Fibroblast of skin of right quadriceps (primary cell): ENCODE data around the gene RPS27.

ENCODE experiments used
- DNase-seq: peaks from one replicate; pipeline ENCODE4 v3.0.0-alpha.2; 2013

Gene RPS27

DNA sequence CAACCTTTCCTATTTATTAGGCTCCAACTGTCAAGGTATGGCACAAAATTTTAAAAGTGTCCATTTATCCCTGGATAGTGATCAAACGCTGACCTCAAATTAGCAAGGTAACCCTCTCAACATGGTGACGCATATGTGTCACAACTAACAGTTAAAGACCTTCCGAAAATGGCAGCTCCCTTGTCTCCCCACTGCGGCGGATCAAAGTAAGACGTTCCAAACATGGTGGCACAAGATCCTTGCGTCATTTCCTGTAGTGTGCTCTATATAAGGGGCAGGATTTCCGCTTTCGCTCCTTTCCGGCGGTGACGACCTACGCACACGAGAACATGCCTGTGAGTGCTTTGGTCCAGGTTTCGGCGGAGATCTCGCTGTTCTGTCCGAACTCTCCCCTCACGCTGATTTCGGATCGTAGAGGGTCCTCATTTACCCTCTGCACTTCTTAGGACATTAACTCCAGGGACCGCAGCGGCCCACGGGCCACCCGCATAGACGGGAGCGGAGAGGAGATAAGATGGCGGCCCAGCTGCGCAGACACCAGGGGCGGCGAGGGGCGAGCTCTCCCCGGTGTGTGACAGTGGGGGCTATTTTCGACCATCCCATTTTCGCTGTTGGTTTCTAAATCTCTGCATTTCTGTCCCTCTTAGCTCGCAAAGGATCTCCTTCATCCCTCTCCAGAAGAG lies at the start of gene RPS27:
Gene RPS27 (plus strand): TSS at position 295 of the 683 bp plus-strand sequence. CDS start 35 bp downstream, at position 330.
- peak; percentile 99 for DNase-seq

DNA sequence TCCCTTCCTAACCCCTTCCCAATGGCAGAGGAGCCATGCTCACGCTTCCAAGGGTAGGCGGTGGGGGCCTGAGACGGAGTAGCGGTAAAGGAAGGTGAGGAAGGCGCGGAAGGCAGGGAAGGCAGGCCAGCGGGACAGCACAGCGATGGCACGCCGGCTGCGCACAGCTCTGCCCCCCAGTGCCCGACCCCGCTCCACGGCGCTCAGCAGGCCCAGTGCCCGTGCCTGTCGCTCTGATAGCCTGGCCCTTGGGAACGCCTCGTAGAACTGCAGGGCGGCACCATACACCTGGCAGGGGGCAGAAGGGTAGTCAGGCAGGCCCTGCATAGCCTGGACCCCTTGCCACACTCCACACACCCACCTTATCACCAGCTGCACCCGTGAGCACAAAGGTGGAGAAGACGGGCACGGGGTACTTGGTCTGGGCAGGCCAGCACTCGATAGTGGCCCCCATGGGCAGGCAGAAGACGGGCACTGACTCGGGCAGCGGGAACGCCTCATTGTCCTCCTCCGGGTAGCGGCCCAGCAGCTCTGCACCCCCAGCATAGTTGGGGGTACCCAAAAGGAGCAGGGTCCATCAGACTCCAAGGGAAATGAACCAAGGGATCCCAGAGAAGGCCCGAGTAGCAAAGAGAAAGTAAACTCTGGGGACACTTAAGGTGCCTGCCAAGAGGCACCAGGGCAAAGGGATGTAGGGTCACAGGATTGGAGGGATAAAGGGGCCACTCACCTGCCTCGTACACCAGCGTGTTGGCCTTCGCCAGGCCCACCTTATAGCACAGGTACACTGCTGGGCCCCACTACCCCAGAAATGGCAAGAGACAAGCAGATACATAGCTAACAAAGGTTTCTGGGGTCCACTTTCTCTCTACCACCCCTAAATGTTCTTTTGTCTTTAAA lies 48.5 kb upstream of the RPS27 start:
- DNase-seq, result no peak

DNA sequence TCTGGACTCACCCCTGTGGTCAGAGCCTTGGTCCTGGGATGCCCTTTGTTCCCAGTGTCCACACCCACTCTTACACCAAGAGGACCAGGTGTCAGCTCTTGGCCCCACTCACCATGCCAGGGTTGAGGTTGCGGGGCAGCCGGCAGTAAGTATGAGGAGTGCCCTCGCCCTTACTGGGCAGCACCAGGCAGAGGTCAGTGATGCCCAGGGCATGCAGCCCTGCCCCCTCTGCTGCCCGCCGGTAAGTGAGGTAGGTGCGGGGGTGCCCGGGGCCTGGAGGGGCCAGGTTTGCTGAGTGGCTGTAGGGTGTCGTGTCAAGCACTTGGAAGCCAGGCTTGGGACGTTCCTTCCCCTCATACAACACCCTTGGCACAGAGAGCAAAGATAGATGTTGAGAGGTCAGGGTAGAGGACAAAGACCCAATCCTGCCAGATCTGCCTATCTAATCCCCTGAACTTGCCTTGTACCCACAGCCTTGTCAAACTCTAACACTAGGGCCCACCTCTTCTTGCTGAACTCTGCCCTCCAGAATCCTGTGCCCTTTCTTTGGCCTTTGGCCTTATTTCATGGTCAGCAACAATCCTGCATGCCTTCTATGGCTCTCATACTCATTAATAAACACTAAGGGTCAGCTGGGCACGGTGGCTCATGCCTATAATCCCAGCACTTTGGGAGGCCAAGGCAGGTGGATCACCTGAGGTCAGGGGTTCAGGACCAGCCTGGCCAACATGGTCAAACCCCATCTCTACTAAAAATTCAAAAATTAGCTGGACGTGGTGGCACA lies 47.6 kb upstream of the RPS27 start:
- DNase-seq, result no peak

DNA sequence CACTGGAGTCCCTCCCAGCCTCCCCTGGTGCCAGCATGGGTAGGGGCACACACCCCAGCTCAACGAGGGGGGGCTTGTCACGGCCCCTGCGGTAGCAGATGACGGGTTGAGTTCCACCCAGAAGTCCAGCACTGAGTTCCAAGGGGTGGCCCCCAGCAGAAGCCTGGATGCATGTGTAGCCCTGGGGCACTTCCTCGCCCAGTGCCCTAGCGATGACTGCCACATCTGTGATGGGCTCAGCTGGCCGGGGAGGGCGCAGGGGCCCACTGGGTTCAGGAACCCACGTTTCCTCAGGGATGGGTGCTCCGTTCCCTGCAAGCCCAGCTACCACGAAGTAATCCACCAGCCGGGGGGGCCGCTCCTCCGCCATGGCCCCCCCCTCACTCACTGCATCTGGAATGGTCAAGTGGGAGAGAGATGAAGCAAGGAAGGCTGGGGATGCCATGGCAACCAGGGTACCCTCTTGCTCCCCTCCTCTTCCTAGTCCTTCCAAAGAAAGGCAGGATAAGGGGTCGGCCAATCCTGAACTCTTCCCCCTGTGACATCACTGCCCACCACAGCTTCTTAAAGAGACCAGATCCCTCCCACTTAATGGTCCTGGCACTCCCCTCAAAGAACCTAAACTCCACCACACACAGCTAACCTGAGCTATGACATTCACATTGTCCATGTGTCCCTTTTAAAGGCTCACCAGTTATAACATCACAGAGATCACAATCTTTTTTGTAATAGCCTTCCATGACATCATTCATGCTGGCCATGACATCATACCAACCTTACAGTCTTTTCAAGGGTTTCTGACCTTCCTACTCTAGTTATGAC lies 46.3 kb upstream of the RPS27 start:
- DNase-seq, result no peak

DNA sequence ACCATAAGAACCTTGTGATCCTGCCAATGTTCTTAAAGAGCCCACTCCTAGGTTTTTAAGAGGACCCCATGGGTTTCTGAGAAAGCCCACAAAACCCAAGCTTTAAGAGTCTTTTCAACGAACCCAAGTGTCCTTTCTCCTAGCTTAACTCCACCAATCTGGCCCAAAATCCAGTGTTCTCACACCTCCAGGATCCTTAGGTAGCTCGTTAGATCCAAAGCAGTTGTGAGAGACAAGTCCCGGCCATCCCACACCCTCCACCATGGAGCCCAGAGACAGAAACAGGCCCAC lies 45.8 kb upstream of the RPS27 start:
- no peak for DNase-seq

DNA sequence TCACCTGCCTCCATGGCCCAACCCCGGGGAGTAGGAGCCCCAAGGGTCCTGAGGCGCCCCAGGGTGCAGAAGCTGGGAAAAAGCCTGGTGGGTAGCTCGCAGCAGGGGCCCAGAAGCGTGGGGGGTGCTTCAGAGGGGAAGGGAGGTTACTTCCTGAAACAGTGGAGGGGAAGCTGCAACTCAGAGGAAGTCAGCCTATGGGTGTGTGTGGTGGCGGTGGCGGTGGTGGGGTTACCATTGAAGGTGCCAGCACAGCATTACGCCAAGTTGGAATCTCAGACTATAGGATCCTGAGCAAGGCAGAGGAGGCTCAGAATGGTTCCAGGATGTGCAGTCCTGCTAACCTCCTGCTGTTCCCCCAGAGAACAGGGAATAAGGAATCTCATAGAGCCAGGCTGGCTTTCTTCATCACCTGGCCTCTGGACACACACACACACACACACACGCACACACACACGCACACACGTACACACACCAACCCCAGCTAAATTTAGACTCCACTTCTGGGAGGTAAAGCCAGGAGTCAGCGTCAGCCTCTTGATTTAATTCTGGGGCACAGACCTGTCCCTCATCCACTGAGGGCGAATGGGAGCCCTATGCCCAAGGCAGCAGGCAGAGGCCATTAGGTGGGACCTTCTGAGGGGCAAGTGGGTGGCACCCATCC lies 45.3 kb upstream of the RPS27 start:
- DNase-seq, result peak; percentile 49

DNA sequence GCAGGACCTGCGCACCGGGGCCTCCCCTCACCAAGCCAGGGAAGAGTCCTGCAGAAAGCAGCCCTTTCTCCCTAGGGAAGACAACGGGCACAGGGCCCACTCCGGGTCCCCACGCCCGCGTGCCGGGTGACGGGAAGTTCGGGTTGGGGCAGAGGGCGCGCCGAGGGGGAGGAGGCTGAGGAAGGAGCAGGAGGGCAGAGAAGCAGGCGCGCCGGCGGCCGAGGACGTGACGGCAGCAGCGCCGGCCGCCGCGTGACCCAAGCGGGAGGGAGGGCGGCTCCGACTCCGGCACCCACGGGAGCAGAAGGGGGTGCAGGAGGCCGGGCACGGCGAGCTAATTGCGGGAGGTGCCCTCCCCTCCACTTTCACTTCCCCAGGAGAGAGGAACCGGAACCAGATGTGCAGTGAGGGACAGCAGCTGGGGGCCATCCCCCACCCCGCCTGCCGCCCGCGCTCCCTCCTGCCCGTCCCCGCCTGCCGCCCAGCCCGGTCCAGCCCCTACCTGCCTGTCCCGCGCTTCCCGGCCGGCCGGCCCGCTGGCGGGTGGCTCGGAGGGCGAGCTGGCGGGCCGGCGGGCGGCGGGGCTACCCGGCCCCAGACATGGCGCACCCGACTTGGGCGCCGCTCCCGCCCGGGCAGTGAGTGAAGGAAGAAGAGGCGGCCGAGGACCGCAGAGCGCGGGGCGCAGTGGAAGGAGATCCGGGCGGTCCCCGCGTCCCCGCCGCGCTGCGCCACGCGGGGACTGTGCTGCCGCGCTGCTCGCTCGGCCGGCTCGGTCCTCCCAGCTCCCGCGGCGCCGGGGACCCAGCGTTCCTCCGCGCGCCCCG lies 44.6 kb upstream of the RPS27 start:
- DNase-seq, result peak; percentile 33

DNA sequence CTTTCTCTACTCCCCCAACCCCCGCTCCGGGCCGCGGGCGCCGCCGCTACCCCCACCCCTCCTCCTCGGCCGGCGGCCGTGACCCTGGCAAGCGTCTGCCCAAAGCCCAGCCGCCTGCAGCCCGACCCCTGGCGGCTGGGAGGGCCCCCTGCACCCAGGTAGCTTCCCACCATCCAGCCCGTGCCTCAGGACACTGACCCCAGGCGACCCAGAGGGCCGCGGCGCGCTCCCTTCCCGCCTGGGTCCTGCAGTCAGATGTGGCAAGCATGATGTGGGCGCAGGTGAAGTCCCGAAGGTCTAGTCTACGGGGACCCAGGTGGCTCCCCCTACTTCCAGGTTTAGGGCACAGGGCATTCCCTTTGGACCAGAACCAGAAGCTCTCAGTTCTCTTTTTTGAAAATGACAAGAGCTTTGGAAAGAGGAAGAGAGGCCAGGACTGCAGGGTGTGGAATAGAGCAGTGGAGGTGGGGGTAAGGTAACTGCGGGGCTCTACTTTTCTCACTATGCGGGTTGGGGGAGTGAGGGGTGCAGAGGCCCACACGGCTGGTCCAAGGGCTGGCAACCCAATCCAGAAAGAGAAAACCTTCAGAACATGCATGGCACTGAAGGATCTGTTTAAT lies 43.8 kb upstream of the RPS27 start, which contains the start of gene DENND4B:
Gene DENND4B (minus strand): TSS at position 97 of the 620 bp plus-strand sequence. CDS start 2,344 bp downstream, outside the sequence.
- DNase-seq, result peak; percentile 69

DNA sequence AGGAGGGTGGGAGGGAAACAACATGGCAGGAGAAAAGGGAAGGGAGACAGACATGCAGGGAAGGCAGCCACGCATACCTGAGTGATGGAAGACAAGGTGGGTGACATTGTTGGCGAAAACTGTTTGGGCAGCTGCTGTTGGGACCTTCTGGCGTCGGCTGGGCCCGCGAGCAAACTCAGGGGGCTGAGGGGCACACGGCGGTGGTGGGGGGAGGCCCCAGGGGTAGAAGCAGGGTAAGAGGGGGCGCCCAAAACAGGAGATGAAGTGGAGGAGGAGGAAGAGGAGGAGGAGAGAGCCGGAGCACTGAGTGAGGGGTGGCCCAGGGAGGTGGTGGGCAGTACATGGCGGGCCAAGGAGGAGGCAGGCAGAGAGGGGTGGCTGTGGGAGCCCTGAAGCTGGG lies 39.4 kb upstream of the RPS27 start:
- no peak for DNase-seq

DNA sequence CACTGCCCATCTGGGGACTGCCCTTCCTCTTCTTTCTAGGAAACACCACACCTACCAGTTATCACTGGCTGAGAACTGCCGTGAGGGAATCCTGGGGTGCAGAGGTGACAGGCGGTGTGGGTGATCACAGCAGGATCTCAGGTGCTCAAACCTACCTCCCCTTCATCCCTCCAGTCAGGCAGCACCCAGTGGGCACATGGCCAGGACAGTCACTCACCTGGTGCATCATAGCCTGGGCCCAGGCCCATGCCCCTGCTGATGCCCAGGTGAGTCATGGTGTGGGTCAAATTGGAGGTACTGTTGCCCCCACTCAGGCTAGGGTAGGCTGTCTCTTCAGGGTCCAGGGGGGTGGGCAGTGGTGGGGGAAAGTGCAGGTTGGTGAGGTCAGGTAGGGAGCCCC lies 38.8 kb upstream of the RPS27 start:
- no peak for DNase-seq

DNA sequence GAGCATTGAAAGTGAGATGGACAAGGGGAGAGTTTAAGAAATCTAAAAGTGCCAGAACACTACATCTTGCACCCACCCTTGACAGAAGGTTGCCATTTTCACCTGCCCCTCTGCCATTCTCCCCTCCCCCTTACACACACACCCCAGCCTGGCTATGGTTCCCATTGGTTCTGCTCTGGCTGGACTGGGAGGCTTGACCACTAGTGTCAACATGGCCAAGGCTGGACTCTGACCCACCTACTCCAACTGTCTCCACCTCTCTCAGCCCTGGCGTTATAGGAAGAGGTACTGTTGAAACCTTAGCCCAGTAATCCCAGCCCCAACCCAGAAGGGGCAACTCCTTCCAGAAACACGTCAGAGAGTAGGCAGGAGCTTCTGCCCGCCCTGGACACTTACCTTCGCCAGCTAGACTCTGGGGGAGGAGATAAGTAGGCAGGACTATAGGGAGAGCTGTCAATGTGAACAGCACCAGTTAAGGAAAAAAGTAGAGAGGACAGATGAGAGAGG lies 36.6 kb upstream of the RPS27 start:
- DNase-seq, result no peak

DNA sequence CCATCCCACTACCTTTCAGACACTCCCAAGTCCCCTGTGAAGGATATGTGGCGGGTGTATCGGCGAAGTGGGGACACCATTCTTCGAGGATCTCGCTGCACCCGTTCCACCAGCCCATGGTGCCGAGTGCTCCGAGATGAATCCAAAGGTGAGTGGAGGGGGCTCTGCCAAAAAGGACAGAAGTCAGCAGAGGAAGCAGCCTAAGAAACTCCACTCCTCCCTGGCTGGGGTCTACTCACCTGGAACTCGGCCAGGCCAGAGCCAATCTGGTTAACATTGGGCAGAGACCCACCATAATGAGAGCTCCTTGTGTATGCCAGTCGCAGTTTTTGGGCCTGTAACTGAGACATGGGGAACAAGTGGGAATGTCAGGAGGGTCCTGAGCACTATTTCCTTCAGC lies 35.7 kb upstream of the RPS27 start:
- DNase-seq, result no peak

DNA sequence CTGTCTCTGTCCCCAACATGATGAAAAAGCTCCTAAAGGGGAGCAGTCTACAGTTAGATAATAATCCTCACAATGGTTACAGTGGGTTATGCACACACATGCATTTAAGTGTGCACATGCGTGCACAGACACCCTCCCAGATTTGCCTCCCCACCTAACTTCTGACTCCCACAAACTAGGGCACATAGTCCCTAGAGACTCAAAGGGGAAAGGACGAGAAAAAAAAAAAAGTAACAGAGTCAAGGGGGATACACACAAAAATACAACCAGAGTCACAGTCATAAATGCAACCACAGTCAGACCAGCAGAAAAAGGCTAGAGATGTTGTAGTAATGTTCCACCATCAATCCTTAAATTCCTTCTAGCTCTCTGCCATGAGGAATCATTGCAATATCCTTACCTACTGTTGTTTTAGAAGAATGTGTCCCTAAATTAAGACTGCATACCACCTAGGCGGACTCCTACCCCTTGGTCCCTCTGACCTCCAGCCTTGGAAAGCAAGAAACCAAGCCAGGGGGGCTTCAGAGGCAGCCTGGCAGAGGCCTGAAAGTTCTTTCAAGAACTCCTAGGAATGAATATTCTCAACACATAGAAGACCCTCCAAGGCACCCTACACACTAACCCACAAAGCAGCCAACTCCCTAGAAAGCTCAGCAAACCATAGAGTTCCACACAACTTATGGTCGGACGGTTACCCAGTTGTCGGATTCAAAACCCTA lies 33.4 kb upstream of the RPS27 start:
- no peak for DNase-seq

DNA sequence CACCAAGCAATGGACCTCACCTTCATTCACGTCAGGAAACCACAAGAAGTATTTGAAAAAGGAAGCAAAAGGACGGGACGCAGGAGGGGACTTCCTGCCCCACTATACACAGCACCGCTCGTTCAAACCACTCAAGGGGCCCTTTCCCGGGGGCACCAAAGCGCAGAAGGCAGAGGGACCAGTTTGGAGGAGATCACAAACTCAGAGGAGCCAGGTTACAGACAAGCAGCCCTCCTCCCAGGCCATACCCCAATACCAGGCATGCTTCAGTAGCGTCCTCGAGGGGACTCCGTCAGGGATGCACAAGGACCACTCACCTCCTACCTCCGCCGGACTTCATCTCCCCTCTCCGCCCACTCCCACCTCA lies 32.8 kb upstream of the RPS27 start:
- DNase-seq, result peak; percentile 17

DNA sequence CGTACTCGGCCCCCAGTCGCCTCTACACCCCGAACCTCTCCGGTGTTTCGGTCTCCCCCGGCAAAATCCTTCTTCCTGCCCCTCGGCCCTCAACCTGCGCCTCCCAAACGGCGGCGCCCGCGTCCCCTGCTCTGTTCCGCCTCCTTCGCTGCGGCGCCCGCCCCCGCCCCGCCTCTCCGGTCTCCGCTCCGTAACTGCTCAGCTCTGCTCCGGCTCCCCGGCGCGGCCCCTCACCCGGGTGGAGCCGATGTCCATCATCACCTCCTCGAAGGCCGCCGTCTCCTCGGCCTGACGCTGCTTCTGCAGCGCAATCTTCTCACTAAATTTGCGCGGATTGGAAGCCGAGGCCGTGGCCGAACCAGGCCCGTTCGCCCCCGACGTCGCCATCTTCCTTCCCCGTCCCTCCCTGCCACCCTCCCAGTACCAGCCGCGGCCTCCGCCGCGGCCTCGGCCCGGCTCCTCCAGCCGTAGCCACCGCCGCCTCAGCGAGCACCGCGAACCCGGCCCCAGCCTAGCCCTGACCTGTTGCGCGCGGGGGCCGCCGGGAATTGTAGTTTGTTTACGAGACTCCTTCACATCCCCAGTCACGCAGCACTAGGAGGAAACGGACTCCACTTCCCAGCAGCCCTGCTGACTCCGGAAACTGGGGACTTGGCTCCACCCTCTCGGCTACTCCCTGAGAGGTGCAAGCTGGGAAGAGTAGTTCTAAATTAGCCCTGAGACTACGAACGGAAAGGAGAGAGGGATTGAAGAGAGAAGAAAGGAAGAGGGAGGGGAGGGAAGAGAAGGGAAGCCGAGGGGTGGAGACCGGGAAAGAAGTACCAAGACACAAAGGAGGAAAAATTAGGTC lies 32.2 kb upstream of the RPS27 start, which contains the start of gene CRTC2:
Gene CRTC2 (minus strand): TSS at position 502 of the 850 bp plus-strand sequence. CDS start 115 bp downstream, at position 387.
- DNase-seq, result peak; percentile 97

DNA sequence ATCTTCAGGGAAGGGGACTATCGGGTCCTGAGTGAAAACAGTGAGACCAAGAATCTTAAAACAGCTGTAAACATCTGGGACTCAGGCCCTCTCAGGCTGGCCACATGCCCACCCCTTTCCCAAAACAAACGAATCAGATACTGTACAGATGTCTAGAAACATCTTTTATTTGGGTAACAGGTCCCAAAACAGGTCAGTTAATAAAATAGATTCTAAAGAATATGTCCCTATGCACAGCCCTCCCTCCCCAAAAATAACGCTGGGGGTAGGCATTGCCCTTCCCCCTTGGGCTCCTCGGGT lies 31.7 kb upstream of the RPS27 start:
- DNase-seq, result no peak

DNA sequence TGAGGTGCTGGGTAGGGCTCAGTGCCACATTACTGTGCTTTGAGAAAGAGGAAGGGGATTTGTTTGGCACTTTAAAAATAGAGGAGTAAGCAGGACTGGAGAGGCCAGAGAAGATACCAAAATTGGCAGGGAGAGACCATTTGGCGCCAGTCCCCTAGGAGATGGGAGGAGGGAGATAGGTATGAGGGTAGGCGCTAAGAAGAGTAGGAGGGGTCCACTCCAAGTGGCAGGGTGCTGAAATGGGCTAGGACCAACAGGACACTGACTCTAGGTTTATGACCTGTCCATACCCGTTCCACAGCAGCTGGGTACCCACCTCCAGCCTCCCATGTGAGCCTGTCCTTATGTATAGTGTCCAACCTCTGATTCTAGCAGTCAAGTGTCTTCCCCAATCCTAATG lies 31.1 kb upstream of the RPS27 start:
- DNase-seq, result no peak

DNA sequence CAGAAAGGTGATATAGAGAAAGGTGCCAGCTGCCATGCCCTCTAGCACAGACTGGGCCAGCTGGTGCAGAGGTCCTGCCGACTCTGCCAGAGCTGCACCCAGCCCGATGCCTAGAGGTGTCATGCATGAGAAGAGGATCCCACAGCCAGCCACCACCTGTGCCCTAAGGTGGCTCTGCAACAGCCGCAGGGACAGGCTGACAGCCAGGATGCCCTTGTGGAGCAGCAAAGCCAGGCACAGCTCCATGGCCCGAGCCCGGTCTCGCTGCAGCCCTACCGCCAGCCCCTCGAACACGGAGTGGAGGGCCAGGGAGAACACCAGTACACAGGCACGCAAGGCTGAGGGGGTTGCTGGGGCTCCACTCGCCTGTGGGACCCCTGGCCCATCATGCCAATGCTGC lies 30.4 kb upstream of the RPS27 start:
- no peak for DNase-seq

DNA sequence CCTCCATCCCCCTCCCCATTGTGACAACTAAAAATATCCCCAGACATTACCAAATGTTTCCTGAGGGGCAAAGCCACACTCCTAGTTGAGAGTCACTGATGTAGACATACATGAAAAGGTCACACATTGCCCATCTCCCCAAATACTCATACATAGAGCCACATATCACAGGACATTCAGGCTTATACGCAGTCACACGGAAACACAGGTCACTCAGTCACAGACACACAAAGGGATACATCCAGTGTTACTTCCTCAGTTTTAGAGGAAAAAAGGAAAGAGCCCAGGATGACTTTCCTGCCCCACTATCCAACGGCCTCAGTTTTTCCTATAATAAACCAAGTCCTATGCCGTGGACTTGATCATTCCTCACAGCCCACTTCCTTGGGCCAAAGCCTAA lies 29.1 kb upstream of the RPS27 start:
- DNase-seq, result no peak
